WTC11 (cell line): ENCODE results near the gene TMEM266. TPM values are rescaled to one million over a fixed set of nuclear protein-coding genes. Genes with fewer than 3 reads are reported as not detected.
A peak's percentile ranks its signal among the peaks of the same experiment; 100 is the strongest.
"Not testable (repeated sequence)": the region's sequence is repeated elsewhere in the genome, so short reads cannot be mapped to it uniquely, and the experiment has no call there.

Experiments
- ATAC-seq: fragments of 200-7000 bp; cut with Tn5 transposase; 2 replicates; pipeline ENCODE4 v1.10.0; 2021; ENCODE audit warnings: mild to moderate bottlenecking, moderate library complexity
- CTCF ChIA-PET: fragments of 300-600 bp; sonication (Branson Sonifier 250); formaldehyde crosslinking; loops from one replicate; lab custom pipeline; 2021; ENCODE audit warnings: antibody characterized with exemption; lab: Charles Lee
- POLR2A ChIA-PET: fragments of 350-600 bp; sonication (Branson Sonifier 250); formaldehyde crosslinking; loops from one replicate; lab custom pipeline; 2021; ENCODE audit warnings: antibody characterized with exemption; lab: Charles Lee
- DNase-seq: peaks from one replicate; pipeline ENCODE4 v3.0.0; 2021; ENCODE audit warnings: low spot score
- H3K27ac Mint-ChIP-seq: 2 replicates; pipeline ENCODE4 v1.8.0; 2021; ENCODE audit warnings: mixed read lengths
- H3K27me3 Mint-ChIP-seq: 2 replicates; pipeline ENCODE4 v1.8.0; 2021; ENCODE audit warnings: low read depth, mild to moderate bottlenecking, moderate library complexity, mixed read lengths
- H3K36me3 Mint-ChIP-seq: 2 replicates; pipeline ENCODE4 v1.8.0; 2021; ENCODE audit warnings: mixed read lengths
- H3K4me1 Mint-ChIP-seq: 2 replicates; pipeline ENCODE4 v1.8.0; 2022; ENCODE audit warnings: mixed read lengths
- H3K4me3 Mint-ChIP-seq: 2 replicates; pipeline ENCODE4 v1.8.0; 2021; ENCODE audit warnings: mild to moderate bottlenecking, moderate library complexity, mixed read lengths
- H3K9me3 Mint-ChIP-seq: 2 replicates; pipeline ENCODE4 v1.8.0; 2021; ENCODE audit warnings: mixed read lengths
- CTCF ChIP-seq: fragments of 200-600 bp; IDR thresholded peaks from 2 replicates; pipeline ENCODE4 v1.8.0; 2022; ENCODE audit warnings: antibody characterized with exemption
- ELF4 ChIP-seq: sonication (generic); formaldehyde crosslinking; IDR thresholded peaks from 2 replicates; pipeline ENCODE4 v1.8.1; 2022; ENCODE audit warnings: low read depth, mild to moderate bottlenecking, moderate library complexity, missing genetic modification reagents
- FOXJ3 ChIP-seq: sonication (generic); formaldehyde crosslinking; IDR thresholded peaks from 2 replicates; pipeline ENCODE4 v1.9.0; 2021; ENCODE audit warnings: missing genetic modification reagents, mild to moderate bottlenecking, borderline replicate concordance
- FOXK1 ChIP-seq: sonication (generic); formaldehyde crosslinking; IDR thresholded peaks from 2 replicates; pipeline ENCODE4 v1.8.0; 2022; ENCODE audit warnings: mild to moderate bottlenecking, moderate library complexity, missing genetic modification reagents
- GTF2I ChIP-seq: fragments of 250-450 bp; sonication (Bioruptor Pico); conservative IDR thresholded peaks from 2 replicates; pipeline ENCODE4 v1.4.0; 2021; ENCODE audit warnings: mild to moderate bottlenecking
- NFYB ChIP-seq: sonication (generic); formaldehyde crosslinking; conservative IDR thresholded peaks from 2 replicates; pipeline ENCODE4 v1.8.0; 2022; ENCODE audit warnings: low read depth, missing genetic modification reagents
- NR1H2 ChIP-seq: sonication (generic); formaldehyde crosslinking; IDR thresholded peaks from 2 replicates; pipeline ENCODE4 v1.9.0; 2021; ENCODE audit warnings: mild to moderate bottlenecking, moderate library complexity, missing genetic modification reagents
- NR2C2 ChIP-seq: sonication (generic); formaldehyde crosslinking; IDR thresholded peaks from 2 replicates; pipeline ENCODE4 v1.8.0; 2022; ENCODE audit warnings: mild to moderate bottlenecking, missing genetic modification reagents
- OVOL2 ChIP-seq: fragments of 250-450 bp; sonication (Bioruptor Pico); IDR thresholded peaks from 2 replicates; pipeline ENCODE4 v1.9.0; 2021; ENCODE audit warnings: mild to moderate bottlenecking, borderline replicate concordance
- RORB ChIP-seq: fragments of 250-450 bp; sonication (Bioruptor Pico); IDR thresholded peaks from 2 replicates; pipeline ENCODE4 v1.9.0; 2021; ENCODE audit warnings: mild to moderate bottlenecking
- TEAD1 ChIP-seq: sonication (generic); formaldehyde crosslinking; IDR thresholded peaks from 2 replicates; pipeline ENCODE4 v1.8.0; 2022; ENCODE audit warnings: mild to moderate bottlenecking, missing genetic modification reagents
- ZNF416 ChIP-seq: fragments of 250-450 bp; sonication (Bioruptor Pico); IDR thresholded peaks from 2 replicates; pipeline ENCODE4 v1.9.0; 2021; ENCODE audit warnings: mild to moderate bottlenecking, inconsistent platforms
- ZNF423 ChIP-seq: fragments of 250-450 bp; sonication (Bioruptor Pico); IDR thresholded peaks from 2 replicates; pipeline ENCODE4 v2.1.2; 2022; ENCODE audit warnings: mild to moderate bottlenecking, moderate library complexity
- total RNA-seq: library from RNA; stranded (reverse); gene quantifications from 3 replicates; pipeline ENCODE4 v1.2.3, GENCODE V29; 2021

The TMEM266 gene
- total RNA-seq, 1 experiment from 2014 or later = 8.6 TPM

DNA sequence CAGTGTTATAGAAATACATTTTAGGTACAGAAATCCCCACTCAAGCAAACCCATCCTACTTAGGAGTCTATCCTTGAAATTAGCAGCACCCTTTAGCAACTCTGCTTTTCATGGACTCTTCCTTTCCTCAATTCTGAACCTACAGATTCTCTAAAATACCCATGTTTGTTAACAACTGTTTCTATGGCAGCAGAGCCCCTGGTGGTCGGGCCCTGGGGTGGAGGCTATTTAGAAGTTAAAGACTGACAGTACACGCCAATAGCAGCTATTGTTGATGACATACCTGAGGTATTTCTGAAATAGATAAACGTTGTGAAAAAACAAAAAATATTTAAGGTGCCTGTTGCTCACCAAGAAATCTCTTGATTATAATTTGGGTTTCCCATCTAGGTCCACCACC lies 24.2 kb upstream of the TMEM266 start:
- no peak for DNase-seq
- H3K4me1 Mint-ChIP-seq = peaks cover 15% of the 10 kb centered on the region
- ATAC-seq = peak; percentile 48; the same call in 1 of the 2 replicates
- ChIA-PET POLR2A (no interaction called here), CTCF (interaction anchor here (0.7 to 3.5 kb wide), 3 partner anchors 72 to 107 kb away, joined by 3 to 12 read pairs (median 4); no protein-coding TSS in a partner anchor)
- no peaks in the 10 kb centered on the region for H3K36me3 Mint-ChIP-seq
- H3K27ac Mint-ChIP-seq = peak overlapping the region; percentile 29; the same call in 1 of the 2 replicates
- TF ChIP-seq NR1H2 (CRISPR knock-in tag) = no peak
- TF ChIP-seq ZNF423 (CRISPR knock-in tag) = peak; percentile 60; the same call in 1 of the 2 replicates
- TF ChIP-seq, all 79 proteins: peak for 1
- Mint-ChIP-seq H3K9me3 (peaks cover 4% of the 10 kb centered on the region; the same call in 1 of the 2 replicates), H3K4me3 (no peak overlapping the region), H3K27me3 (no peaks in the 10 kb centered on the region; the same call in 1 of the 2 replicates)

DNA sequence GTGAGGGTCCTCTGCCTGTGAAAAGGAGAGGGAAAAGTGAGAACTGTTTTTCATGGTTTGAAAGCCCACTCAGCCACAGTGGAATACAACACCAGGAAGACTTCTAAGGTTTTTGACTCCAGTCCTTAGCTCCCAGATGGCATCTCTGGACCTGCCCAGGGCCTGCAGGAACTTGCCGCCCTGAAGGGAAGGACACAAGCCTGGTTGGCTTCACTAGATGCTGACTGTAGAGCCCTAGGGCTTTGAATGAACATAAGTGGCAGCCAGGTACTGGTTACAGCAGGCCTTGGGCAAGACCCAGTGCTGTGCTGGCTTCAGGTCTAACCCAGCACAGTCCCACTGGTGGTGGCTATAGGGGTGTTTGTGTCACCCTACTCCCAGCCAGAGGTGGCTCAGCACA lies 21.3 kb upstream of the TMEM266 start:
- peaks cover 3% of the 10 kb centered on the region; the same call in 1 of the 2 replicates for H3K36me3 Mint-ChIP-seq
- H3K4me1 Mint-ChIP-seq = peaks cover 15% of the 10 kb centered on the region
- TF ChIP-seq RORB (CRISPR knock-in tag) (no peak), TEAD1 (no peak)
- TF ChIP-seq, all 79 proteins: peak for 0
- Mint-ChIP-seq H3K9me3 (peaks cover 25% of the 10 kb centered on the region), H3K4me3 (no peak overlapping the region), H3K27ac (no peak overlapping the region), H3K27me3 (peaks cover 2% of the 10 kb centered on the region)
- POLR2A ChIA-PET = no interaction called here
- ATAC-seq (no peak), DNase-seq (no peak)
- CTCF ChIA-PET = interaction anchor here (1.6 to 3.5 kb wide), 2 partner anchors 101 to 109 kb away, joined by 3 to 12 read pairs; no protein-coding TSS in a partner anchor

DNA sequence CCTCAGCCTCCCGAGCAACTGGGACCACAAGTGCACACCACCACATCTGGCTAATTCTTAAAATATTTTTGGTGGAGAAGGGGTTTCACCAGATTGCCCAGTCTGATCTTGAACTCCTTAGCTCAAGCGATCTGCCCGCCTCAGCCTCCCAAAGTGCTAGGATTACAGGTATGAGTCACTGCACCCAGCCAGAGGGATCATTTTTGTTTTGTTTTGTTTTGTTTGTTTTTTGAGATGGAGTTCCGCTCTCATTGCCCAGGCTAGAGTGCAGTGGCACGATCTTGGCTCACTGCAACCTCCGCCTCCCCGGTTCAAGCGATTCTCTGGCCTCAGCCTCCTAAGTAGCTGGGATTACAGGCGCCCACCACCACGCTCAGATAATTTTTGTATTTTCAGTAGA lies 5.6 kb upstream of the TMEM266 start:
- H3K4me1 Mint-ChIP-seq = peaks cover 22% of the 10 kb centered on the region
- H3K36me3 Mint-ChIP-seq, H3K4me3 Mint-ChIP-seq, ATAC-seq, H3K9me3 Mint-ChIP-seq, H3K27ac Mint-ChIP-seq, POLR2A ChIA-PET, DNase-seq: not testable (repeated sequence)
- H3K27me3 Mint-ChIP-seq = peaks cover 13% of the 10 kb centered on the region
- CTCF ChIA-PET = interaction anchor here (0.9 to 1.6 kb wide), 4 partner anchors 85 to 129 kb away, joined by 3 read pairs; no protein-coding TSS in a partner anchor

- no peak for TF ChIP-seq GTF2I (CRISPR knock-in tag)
- TF ChIP-seq NR2C2 = no peak
- TF ChIP-seq FOXJ3 (CRISPR knock-in tag) = no peak
- no peak for TF ChIP-seq ELF4 (CRISPR knock-in tag)
- no peak for TF ChIP-seq OVOL2
- no peak for TF ChIP-seq ZNF416
- peaks cover 35% of the 10 kb centered on the region for H3K4me1 Mint-ChIP-seq
- no peaks in the 10 kb centered on the region for H3K9me3 Mint-ChIP-seq
- ChIA-PET CTCF (interaction anchor here (0.5 to 8.9 kb wide), 14 partner anchors 9 to 273 kb away, joined by 3 to 250 read pairs (median 4); no protein-coding TSS in a partner anchor), POLR2A (no interaction called here)
- no peak overlapping the region for H3K27ac Mint-ChIP-seq
- H3K27me3 Mint-ChIP-seq = peaks cover 16% of the 10 kb centered on the region
- DNase-seq (no peak), ATAC-seq (no peak)
- H3K4me3 Mint-ChIP-seq = peak overlapping the region; percentile 35; the same call in 1 of the 2 replicates
- no peaks in the 10 kb centered on the region for H3K36me3 Mint-ChIP-seq
These were observed 2.9 kb upstream of the TMEM266 start for GRCh38 chr15:76056931-76057330.

GRCh38 chr15:76057332-76058000 lies 2.3 kb upstream of the TMEM266 start:
- Mint-ChIP-seq H3K4me3 (peak overlapping the region; percentile 35), H3K27me3 (peaks cover 16% of the 10 kb centered on the region), H3K27ac (no peak overlapping the region), H3K4me1 (peaks cover 39% of the 10 kb centered on the region), H3K9me3 (no peaks in the 10 kb centered on the region), H3K36me3 (no peaks in the 10 kb centered on the region)
- ChIA-PET CTCF (interaction anchor here (0.7 to 8.9 kb wide), 12 partner anchors 9 to 273 kb away, joined by 3 to 250 read pairs (median 5); no protein-coding TSS in a partner anchor), POLR2A (no interaction called here)
- peak; percentile 26 for DNase-seq
- TF ChIP-seq NFYB (no peak), CTCF (peak; percentile 59), FOXK1 (no peak)
- no peak for ATAC-seq
